ENCODE data around the gene ROBO1. TPM values are rescaled to one million over a fixed set of nuclear protein-coding genes. Genes with fewer than 3 reads are reported as not detected.
A peak's percentile ranks its signal among the peaks of the same experiment; 100 is the strongest.

Gene ROBO1
- total RNA-seq, 4 donors from 2014 or later = 8.6 to 26.3 (median 16.6) TPM

GRCh38 chr3:78985981-78986380, 781.8 kb downstream of the ROBO1 start:
- no peak for TF ChIP-seq POLR2A (IDR thresholded peaks at IDR 0.05)
- TF ChIP-seq, protein P1, sequence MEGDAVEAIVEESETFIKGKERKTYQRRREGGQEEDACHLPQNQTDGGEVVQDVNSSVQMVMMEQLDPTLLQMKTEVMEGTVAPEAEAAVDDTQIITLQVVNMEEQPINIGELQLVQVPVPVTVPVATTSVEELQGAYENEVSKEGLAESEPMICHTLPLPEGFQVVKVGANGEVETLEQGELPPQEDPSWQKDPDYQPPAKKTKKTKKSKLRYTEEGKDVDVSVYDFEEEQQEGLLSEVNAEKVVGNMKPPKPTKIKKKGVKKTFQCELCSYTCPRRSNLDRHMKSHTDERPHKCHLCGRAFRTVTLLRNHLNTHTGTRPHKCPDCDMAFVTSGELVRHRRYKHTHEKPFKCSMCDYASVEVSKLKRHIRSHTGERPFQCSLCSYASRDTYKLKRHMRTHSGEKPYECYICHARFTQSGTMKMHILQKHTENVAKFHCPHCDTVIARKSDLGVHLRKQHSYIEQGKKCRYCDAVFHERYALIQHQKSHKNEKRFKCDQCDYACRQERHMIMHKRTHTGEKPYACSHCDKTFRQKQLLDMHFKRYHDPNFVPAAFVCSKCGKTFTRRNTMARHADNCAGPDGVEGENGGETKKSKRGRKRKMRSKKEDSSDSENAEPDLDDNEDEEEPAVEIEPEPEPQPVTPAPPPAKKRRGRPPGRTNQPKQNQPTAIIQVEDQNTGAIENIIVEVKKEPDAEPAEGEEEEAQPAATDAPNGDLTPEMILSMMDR (IDR thresholded peaks at IDR 0.05) = no peak
- intact Hi-C loops (cut with DNase I) = no loop called here
- no peak overlapping the region for H3K27ac ChIP-seq
- H3K27me3 ChIP-seq = no peaks in the 10 kb centered on the region
- 79 to 80% methylated on average over 2 of the region's 2 CpGs for WGBS, 2 donors
- DNase-seq = no peak
- no peaks in the 10 kb centered on the region for H3K9me3 ChIP-seq
- no peaks in the 10 kb centered on the region for H3K4me1 ChIP-seq
- H3K36me3 ChIP-seq = no peaks in the 10 kb centered on the region
- no peak overlapping the region for H3K4me3 ChIP-seq (replicated peaks in 1 of 3)

DNA sequence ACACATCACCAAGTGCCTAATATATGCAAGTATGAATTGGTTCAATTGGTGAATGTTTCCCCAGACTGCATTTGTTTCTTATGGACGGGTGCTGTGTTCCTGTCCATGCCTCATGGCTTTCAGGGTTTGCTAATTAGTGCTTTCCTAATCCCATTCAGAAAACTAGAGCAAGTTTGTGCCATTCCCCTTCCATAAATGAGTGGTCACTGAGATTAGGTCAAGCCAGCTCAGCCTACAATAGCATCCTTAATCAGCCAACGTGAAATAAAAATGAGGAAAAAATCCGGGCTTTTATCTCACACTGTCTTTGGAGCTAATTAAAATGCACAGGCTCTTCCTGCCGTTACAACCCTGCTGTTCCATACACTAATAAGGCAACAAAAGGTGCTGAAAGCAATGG, 788.8 kb downstream of the ROBO1 start:
- Histone ChIP-seq H3K27ac (no peak overlapping the region), H3K27me3 (no peaks in the 10 kb centered on the region), H3K9me3 (no peaks in the 10 kb centered on the region), H3K36me3 (no peaks in the 10 kb centered on the region), H3K4me3 (replicated peaks in 1 of 3) (no peak overlapping the region), H3K4me1 (no peaks in the 10 kb centered on the region)
- DNase-seq = no peak
- no peak for TF ChIP-seq POLR2A (IDR thresholded peaks at IDR 0.05)
- TF ChIP-seq, protein P1 (IDR thresholded peaks at IDR 0.05) = no peak
- intact Hi-C loops (cut with DNase I) = no loop called here
- WGBS, 2 donors = 59 to 63% methylated on average over 4 of the region's 4 CpGs

DNA sequence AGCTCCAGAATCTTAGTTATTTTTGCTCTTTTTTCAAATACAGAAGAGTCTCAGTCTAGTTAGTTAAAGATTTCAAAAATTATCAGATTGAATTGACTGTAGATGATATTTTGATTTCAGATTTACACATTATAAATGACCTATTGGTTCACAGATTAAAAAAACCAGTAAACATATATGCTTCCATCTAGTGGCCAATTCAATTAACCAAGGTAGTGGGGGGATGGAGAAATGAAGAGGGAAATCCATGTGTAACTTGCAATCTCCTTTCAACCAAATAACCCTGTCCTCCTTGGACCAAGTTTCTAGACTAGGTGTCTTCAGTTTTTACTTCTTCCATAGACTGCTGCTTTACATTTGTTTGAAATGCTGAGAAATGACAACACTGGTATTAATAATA, 789.8 kb downstream of the ROBO1 start:
- H3K27me3 ChIP-seq = no peaks in the 10 kb centered on the region
- no peak for DNase-seq
- H3K4me3 ChIP-seq (replicated peaks in 1 of 3) = no peak overlapping the region
- no peak for TF ChIP-seq POLR2A (IDR thresholded peaks at IDR 0.05)
- TF ChIP-seq, protein P1 (IDR thresholded peaks at IDR 0.05) = peak in 2 of 6 experiments; percentile 12 to 30
- intact Hi-C loops (cut with DNase I) = no loop called here
- H3K9me3 ChIP-seq = no peaks in the 10 kb centered on the region
- no peaks in the 10 kb centered on the region for H3K36me3 ChIP-seq
- no peak overlapping the region for H3K27ac ChIP-seq
- no peaks in the 10 kb centered on the region for H3K4me1 ChIP-seq

DNA sequence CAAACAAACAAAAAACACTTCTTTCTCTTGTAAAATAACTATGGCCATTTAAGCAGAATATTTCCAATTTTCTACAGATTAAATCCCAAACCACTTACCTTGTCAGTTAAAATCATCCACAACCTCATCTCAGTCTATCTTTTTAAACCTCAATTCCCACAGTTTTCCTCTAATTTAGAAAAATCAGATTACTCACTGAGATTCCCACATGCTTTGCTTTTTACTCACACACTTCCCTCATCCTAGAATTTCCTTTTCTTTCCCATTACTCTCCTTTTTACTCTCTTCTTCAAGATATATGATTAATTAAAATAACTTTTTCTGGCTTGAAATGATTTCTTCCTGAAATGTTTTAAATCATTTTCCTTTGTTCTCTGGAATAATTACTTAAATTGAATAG, 790.7 kb downstream of the ROBO1 start:
- no peaks in the 10 kb centered on the region for H3K36me3 ChIP-seq
- TF ChIP-seq, protein P1 (IDR thresholded peaks at IDR 0.05) = no peak
- TF ChIP-seq POLR2A (IDR thresholded peaks at IDR 0.05) = no peak
- H3K9me3 ChIP-seq = no peaks in the 10 kb centered on the region
- no peaks in the 10 kb centered on the region for H3K27me3 ChIP-seq
- no peak overlapping the region for H3K4me3 ChIP-seq (replicated peaks in 1 of 3)
- DNase-seq = no peak
- H3K27ac ChIP-seq = no peak overlapping the region
- intact Hi-C loops (cut with DNase I) = no loop called here
- H3K4me1 ChIP-seq = no peaks in the 10 kb centered on the region

- WGBS, 2 donors = 84 to 88% methylated on average over 3 of the region's 3 CpGs
- no peak for TF ChIP-seq POLR2A (IDR thresholded peaks at IDR 0.05)
- TF ChIP-seq, protein P1 (IDR thresholded peaks at IDR 0.05) = no peak
- H3K27me3 ChIP-seq = no peaks in the 10 kb centered on the region
Observed at GRCh38 chr3:78976200-78976599, 791.6 kb downstream of the ROBO1 start.

More at GRCh38 chr3:78976200-78976599, 791.6 kb downstream of the ROBO1 start:
- DNase-seq = no peak
- H3K4me3 ChIP-seq (replicated peaks in 1 of 3) = no peak overlapping the region
- no peaks in the 10 kb centered on the region for H3K4me1 ChIP-seq
- H3K9me3 ChIP-seq = no peaks in the 10 kb centered on the region
- H3K27ac ChIP-seq = no peak overlapping the region
- no peaks in the 10 kb centered on the region for H3K36me3 ChIP-seq
- intact Hi-C loops (cut with DNase I) = no loop called here

All from thyroid gland (tissue), 4 donors.